Spleen (tissue), 11 donors: ENCODE results near the gene ARFIP1. TPM values are rescaled to one million over a fixed set of nuclear protein-coding genes. Genes with fewer than 3 reads are reported as not detected.

Experiments used
- DNase-seq: peaks from one replicate; pipeline ENCODE4 v3.0.0-alpha.2; 2020
- H3K27ac ChIP-seq, 8 donors: fragments of 200-600 bp; sonication (generic) in 7 of 8; 1 replicate in 4 of 8; 2 replicates in 4 of 8; pipeline versions ENCODE4 v1.5.0 to v1.8.0; 2016 to 2021; ENCODE audit warnings: inconsistent platforms in 4 of 8, mild to moderate bottlenecking in 4 of 8, moderate library complexity in 1 of 8
- H3K27me3 ChIP-seq, 7 donors: fragments of 200-600 bp; sonication (generic) in 6 of 7; replicated peaks in 1 of 7; 1 replicate in 4 of 7; 2 replicates in 3 of 7; pipeline versions ENCODE4 v1.5.0 to v1.8.0; 2016 to 2021; ENCODE audit warnings: inconsistent platforms in 3 of 7, mild to moderate bottlenecking in 1 of 7
- H3K36me3 ChIP-seq, 6 donors: fragments of 200-600 bp; sonication (generic) in 5 of 6; 1 replicate in 4 of 6; 2 replicates in 2 of 6; pipeline versions ENCODE4 v1.5.0 to v1.8.0; 2016 to 2021; ENCODE audit warnings: inconsistent platforms in 2 of 6
- H3K4me1 ChIP-seq, 6 donors: fragments of 200-600 bp; sonication (generic) in 5 of 6; 1 replicate in 3 of 6; 2 replicates in 3 of 6; pipeline versions ENCODE4 v1.5.0 to v1.8.0; 2016 to 2021; ENCODE audit warnings: inconsistent platforms in 3 of 6
- H3K4me3 ChIP-seq, 8 donors: fragments of 200-600 bp; sonication (generic) in 7 of 8; 1 replicate in 4 of 8; 2 replicates in 4 of 8; pipeline versions ENCODE4 v1.5.0 to v1.8.0; 2016 to 2021; ENCODE audit warnings: inconsistent platforms in 4 of 8, mild to moderate bottlenecking in 4 of 8, moderate library complexity in 2 of 8
- H3K9me3 ChIP-seq, 8 donors: fragments of 200-600 bp; sonication (generic) in 7 of 8; 1 replicate in 4 of 8; 2 replicates in 4 of 8; pipeline versions ENCODE4 v1.5.0 to v1.8.0; 2016 to 2021; ENCODE audit warnings: inconsistent platforms in 4 of 8
- POLR2A ChIP-seq, 3 donors: fragments of 450-650 bp; IDR thresholded peaks; one replicate each; pipeline ENCODE4 v1.5.1; 2017; ENCODE audit warnings: antibody characterized with exemption in 3 of 3, mild to moderate bottlenecking in 1 of 3
- POLR2AphosphoS5 ChIP-seq, 3 donors: sonication (generic); formaldehyde crosslinking; IDR thresholded peaks; one replicate each; pipeline ENCODE4 v1.5.1; 2017; ENCODE audit warnings: antibody characterized with exemption in 3 of 3
- WGBS, 5 donors: extraction: QIAGEN DNeasy Blood & Tissue Kit in 3 of 5; methylation state at CpG; one replicate each; pipeline versions ENCODE4 v1.1.5 to v1.1.7; 2013 to 2018; 5-methylcytosine and 5-hydroxymethylcytosine counted together
- intact Hi-C: fragments of 100-400 bp; cut with DNase I; formaldehyde crosslinking; loops from one replicate; pipeline ENCODE4 v1.15.0; 2023; ENCODE audit warnings: low total_unique reads
- polyA plus RNA-seq, 3 donors: library from polyadenylated mRNA; stranded (reverse); fragments of 200-250 nt; gene quantifications; one replicate each; pipeline ENCODE4 v1.2.1, GENCODE V29; 2013
- total RNA-seq, 7 donors: library from RNA; depleted of rRNA in 3 of 7; stranded (reverse); fragments of >200 nt in 3 of 7; fragmentation: NEBNext Ultra II Directional in 4 of 7; extraction: Animal tissue kit (Norgen Biotek cat#: 25700) in 4 of 7; gene quantifications; one replicate each; pipeline versions ENCODE4 v1.1.0 to v1.2.1, GENCODE V29; 2016 to 2021
- TF ChIP-seq, protein P1 (sequence below), 11 experiments: fragments of 200-600 bp in 7 of 11; fragments of 450-650 bp in 4 of 11; sonication (generic) in 4 of 11; IDR thresholded peaks in 8 of 11; conservative IDR thresholded peaks in 3 of 11; 1 replicate in 7 of 11; 2 replicates in 4 of 11; pipeline versions ENCODE4 v1.4.0 to v1.8.0; 2016 to 2021; ENCODE audit warnings: antibody characterized with exemption in 11 of 11, inconsistent platforms in 4 of 11, mild to moderate bottlenecking in 1 of 11
- donor health status: healthy with polysubstance abuse.
- donor health status: DM: no; HTN: no; CAD: no; lungs with moderate emphysema.
- donor health status: DM: no; HTN: no; CAD: no.
- donor health status: Bipolar disorder and iron deficiency.
- donor health status: healthy.
- donor health status: DM: no; HTN: no; CAD: no.
- donor health status: DM: yes; HTN: yes; CAD: no.

Gene ARFIP1
- total and polyA plus RNA-seq, 10 donors: 13.9 to 35.0 (median 26.8) TPM

DNA sequence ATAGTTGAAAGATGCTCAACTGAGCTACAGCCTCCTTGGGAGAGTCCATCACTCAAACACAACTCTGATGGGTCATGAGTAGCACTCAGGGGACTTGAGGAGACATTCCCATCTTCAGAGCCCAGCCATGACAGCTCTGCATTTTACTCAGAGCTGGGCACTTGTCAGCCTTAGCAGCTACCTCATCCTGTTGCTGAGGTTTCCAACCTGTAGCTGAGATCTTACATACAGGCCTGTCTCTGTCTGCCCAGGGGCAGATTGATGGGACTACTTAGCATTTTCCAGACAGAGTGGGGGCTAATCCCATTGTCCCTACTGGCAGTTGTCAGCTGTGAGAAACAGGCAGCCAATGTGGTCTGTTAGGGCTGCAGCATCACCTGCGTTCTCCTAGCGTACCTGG is 159.9 kb downstream of the ARFIP1 start:
- WGBS, 5 donors: 93 to 98% (median 96%) methylated on average over 2 of the region's 2 CpGs
- Histone ChIP-seq H3K4me1 (peaks cover 9 to 65% (median 39%) of the 10 kb centered on the region in 6 donors), H3K27me3 (peaks cover 0 to 59% (median 26%) of the 10 kb centered on the region in 7 donors), H3K9me3 (no peaks in the 10 kb centered on the region), H3K27ac (no peak overlapping the region), H3K36me3 (peaks cover 0 to 11% (median 0%) of the 10 kb centered on the region in 6 donors), H3K4me3 (peak overlapping the region in 3 of 8 donors; percentile 14 to 73 (median 17))
- DNase-seq: no peak
- intact Hi-C loops: loop anchor here (10.0 kb wide), 1 partner anchor 145 kb away; no protein-coding TSS in a partner anchor
- TF ChIP-seq, protein P1, sequence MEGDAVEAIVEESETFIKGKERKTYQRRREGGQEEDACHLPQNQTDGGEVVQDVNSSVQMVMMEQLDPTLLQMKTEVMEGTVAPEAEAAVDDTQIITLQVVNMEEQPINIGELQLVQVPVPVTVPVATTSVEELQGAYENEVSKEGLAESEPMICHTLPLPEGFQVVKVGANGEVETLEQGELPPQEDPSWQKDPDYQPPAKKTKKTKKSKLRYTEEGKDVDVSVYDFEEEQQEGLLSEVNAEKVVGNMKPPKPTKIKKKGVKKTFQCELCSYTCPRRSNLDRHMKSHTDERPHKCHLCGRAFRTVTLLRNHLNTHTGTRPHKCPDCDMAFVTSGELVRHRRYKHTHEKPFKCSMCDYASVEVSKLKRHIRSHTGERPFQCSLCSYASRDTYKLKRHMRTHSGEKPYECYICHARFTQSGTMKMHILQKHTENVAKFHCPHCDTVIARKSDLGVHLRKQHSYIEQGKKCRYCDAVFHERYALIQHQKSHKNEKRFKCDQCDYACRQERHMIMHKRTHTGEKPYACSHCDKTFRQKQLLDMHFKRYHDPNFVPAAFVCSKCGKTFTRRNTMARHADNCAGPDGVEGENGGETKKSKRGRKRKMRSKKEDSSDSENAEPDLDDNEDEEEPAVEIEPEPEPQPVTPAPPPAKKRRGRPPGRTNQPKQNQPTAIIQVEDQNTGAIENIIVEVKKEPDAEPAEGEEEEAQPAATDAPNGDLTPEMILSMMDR (IDR thresholded peaks at IDR 0.05 in 8 of 11, conservative IDR thresholded peaks at IDR 0.05 in 3 of 11): no peak
- no peak for TF ChIP-seq POLR2AphosphoS5 (IDR thresholded peaks at IDR 0.05)
- TF ChIP-seq POLR2A (IDR thresholded peaks at IDR 0.05): no peak

DNA sequence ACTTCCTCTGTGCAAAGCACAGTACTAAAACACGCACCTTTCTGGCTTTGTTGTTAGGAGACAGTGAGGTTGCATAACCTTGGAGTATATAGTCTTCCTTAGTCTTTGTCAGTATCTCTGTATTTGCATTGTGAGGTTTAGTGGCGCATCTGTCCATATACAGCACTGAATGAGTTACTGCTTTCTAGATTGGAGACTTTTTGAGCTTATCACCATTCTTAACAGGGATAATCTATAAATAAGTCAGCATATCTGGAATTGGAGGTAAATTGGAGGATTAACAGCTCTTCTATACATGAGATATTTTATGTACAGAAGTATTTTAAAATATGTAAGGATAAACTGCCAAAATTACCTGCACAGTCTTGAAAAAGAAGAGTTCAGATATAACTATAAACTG is 160.7 kb downstream of the ARFIP1 start:
- 85 to 89% (median 86%) methylated on average over 2 of the region's 2 CpGs for WGBS, 5 donors
- intact Hi-C loops: no loop called here
- H3K9me3 ChIP-seq: no peaks in the 10 kb centered on the region
- H3K4me3 ChIP-seq: no peak overlapping the region
- H3K36me3 ChIP-seq: peaks cover 0 to 11% (median 0%) of the 10 kb centered on the region in 6 donors
- TF ChIP-seq POLR2A (IDR thresholded peaks at IDR 0.05) (no peak), POLR2AphosphoS5 (IDR thresholded peaks at IDR 0.05) (no peak)
- TF ChIP-seq, protein P1 (IDR thresholded peaks at IDR 0.05 in 8 of 11, conservative IDR thresholded peaks at IDR 0.05 in 3 of 11): no peak
- no peak for DNase-seq
- H3K4me1 ChIP-seq: peaks cover 8 to 65% (median 36%) of the 10 kb centered on the region in 6 donors
- H3K27me3 ChIP-seq: peaks cover 0 to 51% (median 25%) of the 10 kb centered on the region in 7 donors
- no peak overlapping the region for H3K27ac ChIP-seq

DNA sequence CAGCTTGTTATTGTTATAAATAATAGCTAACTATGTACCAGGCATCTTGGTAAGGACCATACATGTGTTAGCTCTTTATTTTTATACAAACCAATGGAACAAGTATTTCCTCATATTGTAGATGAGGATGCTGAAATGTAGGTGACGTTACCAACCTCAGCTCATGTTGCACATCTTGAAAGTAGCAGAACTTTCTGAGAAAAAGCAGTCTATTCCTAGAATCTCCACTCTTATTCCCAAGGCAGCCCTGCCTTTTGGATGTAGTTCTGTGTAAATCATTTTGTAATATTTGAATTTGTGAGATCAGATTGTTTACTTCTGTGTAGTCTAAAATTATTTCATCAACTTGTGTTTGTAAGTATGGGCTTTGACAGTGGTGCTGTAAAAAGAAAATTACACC is 161.7 kb downstream of the ARFIP1 start:
- TF ChIP-seq, protein P1 (IDR thresholded peaks at IDR 0.05 in 8 of 11, conservative IDR thresholded peaks at IDR 0.05 in 3 of 11): no peak
- no peak for TF ChIP-seq POLR2A (IDR thresholded peaks at IDR 0.05)
- TF ChIP-seq POLR2AphosphoS5 (IDR thresholded peaks at IDR 0.05): no peak
- peaks cover 2 to 59% (median 27%) of the 10 kb centered on the region in 6 donors for H3K4me1 ChIP-seq
- intact Hi-C loops: no loop called here
- no peak overlapping the region for H3K27ac ChIP-seq
- no peaks in the 10 kb centered on the region for H3K9me3 ChIP-seq
- peaks cover 0 to 11% (median 0%) of the 10 kb centered on the region in 6 donors for H3K36me3 ChIP-seq
- no peak overlapping the region for H3K4me3 ChIP-seq
- H3K27me3 ChIP-seq: peaks cover 0 to 41% (median 25%) of the 10 kb centered on the region in 7 donors
- whole genome bisulfite sequencing, 5 donors: 63 to 92% (median 69%) methylated on average over 1 of the region's 1 CpG
- DNase-seq: no peak

DNA sequence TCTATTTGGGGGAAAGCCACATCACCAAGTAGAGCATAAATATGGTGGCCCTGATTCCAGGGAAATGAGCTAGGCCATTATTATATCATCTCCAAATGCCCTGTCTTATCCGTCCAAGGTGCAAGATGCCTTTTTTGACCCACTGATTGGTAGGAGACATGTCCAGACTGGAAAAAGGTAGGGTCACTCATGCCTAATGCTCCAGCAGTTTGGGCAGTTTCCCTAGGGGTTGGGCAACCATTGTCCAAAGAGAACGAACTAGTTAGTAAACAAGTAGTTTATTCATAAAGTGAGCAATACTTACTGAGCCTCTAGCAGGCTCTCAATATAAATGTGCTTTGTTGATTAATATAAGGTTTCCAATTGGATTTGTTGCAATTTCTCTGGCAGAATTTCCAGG is 162.6 kb downstream of the ARFIP1 start:
- Histone ChIP-seq H3K9me3 (no peaks in the 10 kb centered on the region), H3K27ac (no peak overlapping the region), H3K4me1 (peaks cover 2 to 50% (median 22%) of the 10 kb centered on the region in 6 donors), H3K4me3 (no peak overlapping the region), H3K36me3 (peaks cover 0 to 11% (median 0%) of the 10 kb centered on the region in 6 donors), H3K27me3 (peaks cover 0 to 32% (median 17%) of the 10 kb centered on the region in 7 donors)
- TF ChIP-seq, protein P1 (IDR thresholded peaks at IDR 0.05 in 8 of 11, conservative IDR thresholded peaks at IDR 0.05 in 3 of 11): no peak
- TF ChIP-seq POLR2A (IDR thresholded peaks at IDR 0.05) (no peak), POLR2AphosphoS5 (IDR thresholded peaks at IDR 0.05) (no peak)
- DNase-seq: no peak
- 91 to 95% (median 94%) methylated on average over 2 of the region's 2 CpGs for WGBS, 5 donors
- intact Hi-C loops: no loop called here
